ENCODE results near the gene OR5H15. TPM values are rescaled to one million over a fixed set of nuclear protein-coding genes. Genes with fewer than 3 reads are reported as not detected.

OR5H15 gene
- total RNA-seq, 2 donors from 2014 or later: not detected

- H3K27me3 ChIP-seq: no peaks in the 10 kb centered on the region
- DNase-seq (ENCODE audit: low spot score): no peak
- H3K36me3 ChIP-seq: no peaks in the 10 kb centered on the region
- TF ChIP-seq CTCF (IDR thresholded peaks at IDR 0.05): no peak
- no peaks in the 10 kb centered on the region for H3K9me3 ChIP-seq
- no peak overlapping the region for H3K27ac ChIP-seq
- H3K4me3 ChIP-seq: no peak overlapping the region
- H3K4me1 ChIP-seq: no peaks in the 10 kb centered on the region
Measured at GRCh38 chr3:98213276-98213675, 46.8 kb downstream of the OR5H15 start.

GRCh38 chr3:98215051-98215450, 48.6 kb downstream of the OR5H15 start:
- DNase-seq (ENCODE audit: low spot score): no peak
- Histone ChIP-seq H3K4me1 (no peaks in the 10 kb centered on the region), H3K27ac (no peak overlapping the region), H3K27me3 (no peaks in the 10 kb centered on the region), H3K9me3 (no peaks in the 10 kb centered on the region), H3K36me3 (no peaks in the 10 kb centered on the region), H3K4me3 (no peak overlapping the region)
- no peak for TF ChIP-seq CTCF (IDR thresholded peaks at IDR 0.05)

Other genes starting within 250 kb of the OR5H15 start
- 10 to 100 TPM in 1 of 2 donors, 1 to 10 TPM in 1; 9.5 to 13.6 TPM for gene RIOX2, start 194.3 kb upstream of the OR5H15 start, total RNA-seq
- not detected for gene GABRR3, start 131.4 kb upstream of the OR5H15 start, total RNA-seq
- not detected for gene OR5AC2, start 79.5 kb upstream of the OR5H15 start, total RNA-seq
- gene OR5H1, start 36.0 kb upstream of the OR5H15 start, total RNA-seq: not detected
- gene OR5H14, start 19.2 kb upstream of the OR5H15 start, total RNA-seq: not detected
- not detected for gene OR5H6, start 97.5 kb downstream of the OR5H15 start, total RNA-seq
- gene OR5H2, start 115.8 kb downstream of the OR5H15 start, total RNA-seq: not detected
- not detected for gene OR5K4, start 187.2 kb downstream of the OR5H15 start, total RNA-seq
- gene OR5K3, start 224.0 kb downstream of the OR5H15 start, total RNA-seq: not detected

Data from right atrium auricular region (tissue), 2 donors.